Stimulated activated CD4-positive, alpha-beta T cell treated with anti-CD3 and anti-CD28 coated beads, Interleukin-12 subunit alpha, Interleukin-12 subunit beta, amount 100 ng/mL, for 24 hours (primary cell): Measurements from ENCODE around the gene TCEAL5.
A peak's percentile ranks its signal among the peaks of the same experiment; 100 is the strongest.
"Not testable (repeated sequence)": the region's sequence is repeated elsewhere in the genome, so short reads cannot be mapped to it uniquely, and the experiment has no call there.

Experiments used
- DNase-seq, 2 experiments: peaks; one replicate each; pipeline ENCODE4 v3.0.0-alpha.2; 2020; ENCODE audit warnings: low read depth in 2 of 2

TCEAL5 gene

GRCh38 chrX:103276581-103277002 is at the start of gene TCEAL5:
Gene TCEAL5 (minus strand): TSS chrX:103276750. CDS start chrX:103274563, 2,187 bp downstream.
- no peak for DNase-seq

GRCh38 chrX:103311399-103311780 is 34.8 kb upstream of the TCEAL5 start:
- no peak for DNase-seq

- peak; percentile 50 to 74 for DNase-seq
Observed at GRCh38 chrX:103310555-103311398, 34.2 kb upstream of the TCEAL5 start, which contains the start of gene BEX2. Gene BEX2 (minus strand): TSS chrX:103310990. CDS start chrX:103309976, 1,014 bp downstream.

- no peak for DNase-seq
Observed at GRCh38 chrX:103309860-103310554, 33.5 kb upstream of the TCEAL5 start.

GRCh38 chrX:103305666-103306065 is 29.1 kb upstream of the TCEAL5 start:
- DNase-seq, result not testable (repeated sequence)

- DNase-seq, result no peak
Observed at GRCh38 chrX:103304705-103305104, 28.2 kb upstream of the TCEAL5 start.

- no peak for DNase-seq
Observed at GRCh38 chrX:103293118-103293517, 16.6 kb upstream of the TCEAL5 start.

- DNase-seq, result no peak
Observed at GRCh38 chrX:103279624-103280023, 3.1 kb upstream of the TCEAL5 start.

- no peak for DNase-seq
Observed at GRCh38 chrX:103275947-103276567, 493 bp downstream of the TCEAL5 start.

- no peak for DNase-seq
Observed at GRCh38 chrX:103274284-103274683, 2.3 kb downstream of the TCEAL5 start.

- DNase-seq, result no peak
Observed at GRCh38 chrX:103258275-103258674, 18.3 kb downstream of the TCEAL5 start.

- DNase-seq, result no peak
Observed at GRCh38 chrX:103256651-103257050, 19.9 kb downstream of the TCEAL5 start.

GRCh38 chrX:103254921-103255493 is 21.5 kb downstream of the TCEAL5 start, which contains the start of gene TCEAL8:
Gene TCEAL8 (minus strand): TSS chrX:103255155. CDS start chrX:103253979, 1,176 bp downstream.
- peak; percentile 28 to 57 for DNase-seq

- peak in 1 of 2 experiments; percentile 44 for DNase-seq
Observed at GRCh38 chrX:103254171-103254824, 22.3 kb downstream of the TCEAL5 start.

- DNase-seq, result no peak
Observed at GRCh38 chrX:103253608-103254007, 22.9 kb downstream of the TCEAL5 start.

GRCh38 chrX:103250977-103251376 is 25.6 kb downstream of the TCEAL5 start:
- no peak for DNase-seq

GRCh38 chrX:103249805-103250204 is 26.7 kb downstream of the TCEAL5 start:
- no peak for DNase-seq

- no peak for DNase-seq
Observed at GRCh38 chrX:103248553-103248952, 28.0 kb downstream of the TCEAL5 start.

GRCh38 chrX:103240155-103240554 is 36.4 kb downstream of the TCEAL5 start:
- DNase-seq, result no peak

- DNase-seq, result no peak
Observed at GRCh38 chrX:103236296-103236695, 40.3 kb downstream of the TCEAL5 start.

- DNase-seq, result not testable (repeated sequence)
Observed at GRCh38 chrX:103235608-103236007, 40.9 kb downstream of the TCEAL5 start.
